ENCODE data around the gene PDE8A. TPM values are rescaled to one million over a fixed set of nuclear protein-coding genes. Genes with fewer than 3 reads are reported as not detected.

PDE8A gene
- total RNA-seq, 1 experiment from 2014 or later, result 40.0 TPM

- ChIA-PET POLR2A (no interaction called here), CTCF (no interaction called here)
- H3K4me3 ChIP-seq (ENCODE audit: low read depth in 2 of 2, low read length in 2 of 2), result no peak overlapping the region
- intact Hi-C loops (cut with micrococcal nuclease; ENCODE audit: unreplicated experiment) (no loop called here), in situ Hi-C loops (cut with HindIII; ENCODE audit: low pct_unique_long_range_greater_than_20kb, low sequenced_read_pairs) (no loop called here)
- TF ChIP-seq, protein P1, sequence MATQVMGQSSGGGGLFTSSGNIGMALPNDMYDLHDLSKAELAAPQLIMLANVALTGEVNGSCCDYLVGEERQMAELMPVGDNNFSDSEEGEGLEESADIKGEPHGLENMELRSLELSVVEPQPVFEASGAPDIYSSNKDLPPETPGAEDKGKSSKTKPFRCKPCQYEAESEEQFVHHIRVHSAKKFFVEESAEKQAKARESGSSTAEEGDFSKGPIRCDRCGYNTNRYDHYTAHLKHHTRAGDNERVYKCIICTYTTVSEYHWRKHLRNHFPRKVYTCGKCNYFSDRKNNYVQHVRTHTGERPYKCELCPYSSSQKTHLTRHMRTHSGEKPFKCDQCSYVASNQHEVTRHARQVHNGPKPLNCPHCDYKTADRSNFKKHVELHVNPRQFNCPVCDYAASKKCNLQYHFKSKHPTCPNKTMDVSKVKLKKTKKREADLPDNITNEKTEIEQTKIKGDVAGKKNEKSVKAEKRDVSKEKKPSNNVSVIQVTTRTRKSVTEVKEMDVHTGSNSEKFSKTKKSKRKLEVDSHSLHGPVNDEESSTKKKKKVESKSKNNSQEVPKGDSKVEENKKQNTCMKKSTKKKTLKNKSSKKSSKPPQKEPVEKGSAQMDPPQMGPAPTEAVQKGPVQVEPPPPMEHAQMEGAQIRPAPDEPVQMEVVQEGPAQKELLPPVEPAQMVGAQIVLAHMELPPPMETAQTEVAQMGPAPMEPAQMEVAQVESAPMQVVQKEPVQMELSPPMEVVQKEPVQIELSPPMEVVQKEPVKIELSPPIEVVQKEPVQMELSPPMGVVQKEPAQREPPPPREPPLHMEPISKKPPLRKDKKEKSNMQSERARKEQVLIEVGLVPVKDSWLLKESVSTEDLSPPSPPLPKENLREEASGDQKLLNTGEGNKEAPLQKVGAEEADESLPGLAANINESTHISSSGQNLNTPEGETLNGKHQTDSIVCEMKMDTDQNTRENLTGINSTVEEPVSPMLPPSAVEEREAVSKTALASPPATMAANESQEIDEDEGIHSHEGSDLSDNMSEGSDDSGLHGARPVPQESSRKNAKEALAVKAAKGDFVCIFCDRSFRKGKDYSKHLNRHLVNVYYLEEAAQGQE (IDR thresholded peaks at IDR 0.05; ENCODE audit: insufficient read depth in 1 of 2, low read depth in 2 of 2, low read length in 1 of 2), result no peak
- TF ChIP-seq CTCF (IDR thresholded peaks at IDR 0.05), result no peak
- no peak for TF ChIP-seq TCF7L2 (IDR thresholded peaks at IDR 0.05; ENCODE audit: low read depth, low read length)
- no peak for TF ChIP-seq SIN3A (IDR thresholded peaks at IDR 0.05; ENCODE audit: borderline replicate concordance, insufficient read depth, low read depth, low read length)
- TF ChIP-seq POLR2AphosphoS5 (IDR thresholded peaks at IDR 0.05; ENCODE audit: low read depth, low read length), result no peak
- H3K36me3 ChIP-seq (ENCODE audit: control insufficient read depth, insufficient read depth, low read length), result no peaks in the 10 kb centered on the region
- H3K27me3 ChIP-seq (ENCODE audit: control insufficient read depth, insufficient read depth, low read length), result no peaks in the 10 kb centered on the region
- peaks cover 14% of the 10 kb centered on the region for H3K4me1 ChIP-seq (ENCODE audit: control insufficient read depth, insufficient read depth, low read length)
- H3K9me3 ChIP-seq (ENCODE audit: control insufficient read depth, insufficient read depth, low read depth, low read length), result no peaks in the 10 kb centered on the region; the same call in 1 of the 2 replicates
- no peak for DNase-seq (ENCODE audit: low read depth, low spot score)
- no peak for ATAC-seq
- peak overlapping the region; percentile 76 for H3K27ac ChIP-seq (ENCODE audit: low read length)
- no TSS peak for BruUV-seq (replicated peaks)
Observed at GRCh38 chr15:85048430-85048829, 66.8 kb downstream of the PDE8A start.

DNA sequence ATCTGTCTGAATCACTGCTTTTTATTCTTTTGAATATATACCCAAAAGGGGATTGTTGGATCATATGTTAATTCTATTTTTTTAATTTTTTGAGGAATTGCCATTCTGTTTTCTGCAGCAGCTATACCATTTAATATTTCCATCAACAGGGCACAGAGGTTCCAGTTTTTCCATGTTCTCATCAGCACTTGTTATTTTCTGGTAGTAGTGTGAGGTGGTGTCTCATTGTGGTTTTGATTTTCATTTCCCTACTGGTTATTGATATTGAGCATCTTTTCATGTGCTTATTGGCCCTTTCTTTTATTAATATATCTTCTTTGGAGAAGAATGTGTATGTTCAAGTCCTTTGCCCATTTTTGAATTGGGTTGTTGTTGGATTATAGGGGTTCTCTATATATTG lies 68.1 kb downstream of the PDE8A start:
- CTCF ChIA-PET, result no interaction called here
- Histone ChIP-seq H3K27me3 (ENCODE audit: control insufficient read depth, insufficient read depth, low read length) (no peaks in the 10 kb centered on the region), H3K4me3 (ENCODE audit: low read depth in 2 of 2, low read length in 2 of 2) (no peak overlapping the region), H3K36me3 (ENCODE audit: control insufficient read depth, insufficient read depth, low read length) (no peaks in the 10 kb centered on the region), H3K27ac (ENCODE audit: low read length) (no peak overlapping the region), H3K9me3 (ENCODE audit: control insufficient read depth, insufficient read depth, low read depth, low read length) (no peaks in the 10 kb centered on the region; the same call in 1 of the 2 replicates), H3K4me1 (ENCODE audit: control insufficient read depth, insufficient read depth, low read length) (peaks cover 14% of the 10 kb centered on the region)
- ATAC-seq (no peak), DNase-seq (ENCODE audit: low read depth, low spot score) (no peak)
- POLR2A ChIA-PET, result no interaction called here
- BruUV-seq (replicated peaks), result no TSS peak
- intact Hi-C loops (cut with micrococcal nuclease; ENCODE audit: unreplicated experiment), result no loop called here
- TF ChIP-seq POLR2AphosphoS5 (IDR thresholded peaks at IDR 0.05; ENCODE audit: low read depth, low read length) (no peak), CTCF (IDR thresholded peaks at IDR 0.05) (no peak), SIN3A (IDR thresholded peaks at IDR 0.05; ENCODE audit: borderline replicate concordance, insufficient read depth, low read depth, low read length) (no peak), TCF7L2 (IDR thresholded peaks at IDR 0.05; ENCODE audit: low read depth, low read length) (no peak)
- TF ChIP-seq, protein P1 (IDR thresholded peaks at IDR 0.05; ENCODE audit: insufficient read depth in 1 of 2, low read depth in 2 of 2, low read length in 1 of 2), result no peak
- in situ Hi-C loops (cut with HindIII; ENCODE audit: low pct_unique_long_range_greater_than_20kb, low sequenced_read_pairs), result no loop called here
